Neural cell (in vitro differentiated cells): ENCODE results near the gene DTWD1.

ENCODE experiments used
- CTCF ChIP-seq: fragments of 450-650 bp; IDR thresholded peaks from 2 replicates; pipeline ENCODE4 v1.5.1; 2014; ENCODE audit warnings: antibody characterized with exemption, mild to moderate bottlenecking, moderate library complexity; ENCODE audit not compliant: poor library complexity, severe bottlenecking
- EP300 ChIP-seq: fragments of 450-650 bp; conservative IDR thresholded peaks from 2 replicates; pipeline ENCODE4 v1.6.1; 2014; ENCODE audit warnings: antibody characterized with exemption, mild to moderate bottlenecking, moderate library complexity; ENCODE audit not compliant: poor library complexity, severe bottlenecking
- EZH2 ChIP-seq: fragments of 200-600, 300-800 bp; shearing (Covaris generic), sonication (generic); IDR thresholded peaks from 2 replicates; pipeline ENCODE4 v1.6.1; 2014; ENCODE audit warnings: antibody characterized with exemption, low read length, borderline replicate concordance, mild to moderate bottlenecking; ENCODE audit not compliant: insufficient read depth, poor library complexity, severe bottlenecking
- MXI1 ChIP-seq: fragments of 450-650 bp; conservative IDR thresholded peaks from 2 replicates; pipeline ENCODE4 v1.6.1; 2014; ENCODE audit warnings: antibody characterized with exemption, mild to moderate bottlenecking; ENCODE audit not compliant: poor library complexity, severe bottlenecking
- POLR2AphosphoS5 ChIP-seq: IDR thresholded peaks from 2 replicates; pipeline ENCODE4 v1.6.1; 2012
- REST ChIP-seq: IDR thresholded peaks from 2 replicates; pipeline ENCODE4 v1.6.1; 2012; ENCODE audit warnings: borderline replicate concordance
- TAF1 ChIP-seq: IDR thresholded peaks from 2 replicates; pipeline ENCODE4 v1.6.1; 2012; ENCODE audit warnings: low read depth

GRCh38 chr15:49604625-49605409 lies 16.0 kb upstream of the DTWD1 start:
- no peak for TF ChIP-seq EZH2
- no peak for TF ChIP-seq EP300
- no peak for TF ChIP-seq CTCF
- no peak for TF ChIP-seq REST
- no peak for TF ChIP-seq POLR2AphosphoS5
- TF ChIP-seq TAF1, result no peak
- no peak for TF ChIP-seq MXI1
